C4-2B (cell line): ENCODE results near the gene TBC1D4.

Experiments used
- H3K27ac ChIP-seq: fragments of 450-650 bp; 2 replicates; pipeline ENCODE4 v1.5.1; 2017
- CTCF ChIP-seq: fragments of 450-650 bp; conservative IDR thresholded peaks from 2 replicates; pipeline ENCODE4 v1.5.1; 2017; ENCODE audit warnings: mild to moderate bottlenecking
- ZFX ChIP-seq: fragments of 450-650 bp; IDR thresholded peaks from 2 replicates; pipeline ENCODE4 v1.6.1; 2017

Gene TBC1D4

DNA sequence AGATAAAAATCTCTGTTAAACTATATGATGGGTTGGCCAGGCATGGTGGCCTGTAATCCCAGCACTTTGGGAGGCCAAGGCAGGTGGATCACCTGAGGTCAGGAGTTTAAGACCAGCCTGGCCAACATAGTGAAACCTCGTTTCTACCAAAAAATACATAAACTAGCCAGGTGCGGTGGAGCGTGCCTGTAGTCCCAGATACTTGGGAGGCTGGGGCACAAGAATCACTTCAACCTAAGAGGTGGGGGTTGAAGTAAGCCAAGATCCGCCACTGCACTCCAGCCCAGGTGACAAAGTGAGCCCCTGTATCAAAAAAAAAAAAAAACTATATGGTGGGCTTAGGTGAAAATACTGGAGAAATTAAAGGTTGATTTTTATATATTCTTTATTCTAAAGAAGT is 11.3 kb downstream of the TBC1D4 start:
- H3K27ac ChIP-seq: no peak overlapping the region
- TF ChIP-seq CTCF (no peak), ZFX (no peak)

DNA sequence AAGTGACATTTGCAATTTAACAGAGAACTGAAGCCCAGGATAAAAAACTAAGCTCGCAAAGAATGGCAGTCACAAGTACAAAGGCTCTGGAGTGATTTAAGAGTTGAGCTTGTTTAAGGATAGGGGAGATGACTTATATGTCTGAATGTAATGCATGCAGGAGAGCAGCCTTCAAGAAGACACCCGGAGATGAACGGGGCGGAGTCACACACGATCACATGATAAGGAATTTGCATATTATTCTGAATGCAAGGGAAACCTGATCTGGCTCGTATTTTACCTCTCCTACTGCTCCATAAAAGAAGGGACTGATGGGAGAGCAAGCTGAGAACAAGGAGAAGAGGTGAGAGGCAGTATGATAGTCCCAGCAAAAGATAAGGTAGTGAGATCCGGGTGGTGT is 12.9 kb downstream of the TBC1D4 start:
- TF ChIP-seq CTCF (no peak), ZFX (no peak)
- peak overlapping the region; percentile 40; the same call in 1 of the 2 replicates for H3K27ac ChIP-seq

DNA sequence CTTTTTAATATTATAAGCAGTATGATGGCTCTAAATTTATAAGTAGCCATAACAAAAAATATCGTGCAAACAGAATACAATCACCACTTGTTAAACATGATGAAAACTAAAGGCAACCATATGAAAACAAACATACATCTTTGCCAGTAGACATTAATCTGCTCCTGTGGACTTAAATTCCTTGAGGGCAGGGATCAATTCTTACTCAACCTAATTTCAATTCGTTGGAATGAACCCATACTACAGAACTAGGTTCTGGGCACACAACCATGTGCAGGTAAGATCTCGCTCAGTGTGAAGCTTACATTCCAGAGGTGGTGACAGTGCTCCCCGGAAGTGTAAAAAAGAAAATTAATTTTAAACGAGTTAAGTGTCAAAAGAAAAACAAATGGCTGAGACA is 13.4 kb downstream of the TBC1D4 start:
- no peak for TF ChIP-seq ZFX
- TF ChIP-seq CTCF: no peak
- H3K27ac ChIP-seq: no peak overlapping the region

GRCh38 chr13:75468098-75468497 is 13.9 kb downstream of the TBC1D4 start:
- H3K27ac ChIP-seq: no peak overlapping the region

GRCh38 chr13:75467040-75467728 is 14.8 kb downstream of the TBC1D4 start:
- TF ChIP-seq ZFX (no peak), CTCF (no peak)
- no peak overlapping the region for H3K27ac ChIP-seq

More at GRCh38 chr13:75468098-75468497, 13.9 kb downstream of the TBC1D4 start:
- TF ChIP-seq ZFX: no peak
- no peak for TF ChIP-seq CTCF

DNA sequence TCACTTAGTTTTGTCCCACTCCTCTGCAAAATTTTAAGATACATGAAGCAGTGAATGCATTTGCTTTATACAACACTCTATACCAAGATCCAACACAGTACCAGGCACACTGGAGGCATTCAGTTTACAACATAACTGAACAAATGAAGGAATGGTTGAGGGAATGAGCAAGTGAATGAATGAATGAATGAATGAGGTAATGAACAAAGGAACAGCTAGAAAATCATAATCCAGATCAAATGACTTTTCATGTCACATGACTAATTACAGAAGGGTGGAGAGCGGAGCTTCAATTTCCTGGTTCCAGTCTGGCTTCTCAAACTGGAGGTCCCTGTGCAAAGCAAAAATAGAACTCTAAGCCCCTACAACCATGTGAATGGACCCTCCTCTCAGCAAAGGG is 16.7 kb downstream of the TBC1D4 start:
- no peak overlapping the region for H3K27ac ChIP-seq
- TF ChIP-seq ZFX (no peak), CTCF (no peak)

- no peak overlapping the region for H3K27ac ChIP-seq
- no peak for TF ChIP-seq ZFX
Observed at GRCh38 chr13:75461314-75461713, 20.7 kb downstream of the TBC1D4 start.

GRCh38 chr13:75460644-75461043 is 21.3 kb downstream of the TBC1D4 start:
- TF ChIP-seq ZFX (no peak), CTCF (no peak)
- H3K27ac ChIP-seq: no peak overlapping the region
